PC-9 (cell line): ENCODE data around the gene INVS. TPM values are rescaled to one million over a fixed set of nuclear protein-coding genes. Genes with fewer than 3 reads are reported as not detected.

Experiments used
- BruUV-seq: library from RNA; stranded (reverse); fragments of 400-500 nt; replicated peaks from 2 replicates; lab custom pipeline; 2021; lab: Mats Ljungman, UMichigan
- CTCF ChIA-PET: fragments of 300-600 bp; sonication (Branson Sonifier 250); formaldehyde crosslinking; loops from one replicate; lab custom pipeline; 2022; ENCODE audit warnings: antibody characterized with exemption; lab: Charles Lee
- POLR2A ChIA-PET: fragments of 300-600 bp; sonication (Branson Sonifier 250); formaldehyde crosslinking; loops from one replicate; lab custom pipeline; 2022; ENCODE audit warnings: antibody characterized with exemption; ENCODE audit not compliant: unreplicated experiment; lab: Charles Lee
- DNase-seq, 2 experiments: peaks; one replicate each; pipeline versions ENCODE4 v3.0.0 to v3.0.0-alpha.2; 2015 to 2022; ENCODE audit warnings: mixed read lengths in 1 of 2
- H2AFZ ChIP-seq: fragments of 200-600 bp; sonication (generic); 2 replicates; pipeline ENCODE4 v1.8.1; 2017; ENCODE audit warnings: antibody characterized with exemption
- H3F3A ChIP-seq: fragments of 200-600 bp; sonication (generic); 2 replicates; pipeline ENCODE4 v1.8.1; 2017; ENCODE audit warnings: antibody characterized with exemption, mild to moderate bottlenecking, low read depth; ENCODE audit not compliant: insufficient read depth
- H3K27ac ChIP-seq: fragments of 200-600 bp; sonication (generic); 2 replicates; pipeline ENCODE4 v1.6.1; 2016; ENCODE audit warnings: mixed run types
- H3K27me3 ChIP-seq: fragments of 200-600 bp; sonication (generic); 2 replicates; pipeline ENCODE4 v1.6.1; 2016; ENCODE audit warnings: low read depth, mixed run types; ENCODE audit not compliant: insufficient read depth
- H3K36me3 ChIP-seq: fragments of 200-600 bp; sonication (generic); 2 replicates; pipeline ENCODE4 v1.6.1; 2016; ENCODE audit warnings: low read depth, mixed run types
- H3K4me1 ChIP-seq: fragments of 200-600 bp; sonication (generic); replicated peaks from 2 replicates; pipeline ENCODE4 v1.6.1; 2016; ENCODE audit warnings: mixed run types; ENCODE audit not compliant: insufficient read depth
- H3K4me2 ChIP-seq: fragments of 200-600 bp; sonication (generic); 2 replicates; pipeline ENCODE4 v1.6.1; 2017; ENCODE audit warnings: mixed run types
- H3K4me3 ChIP-seq: fragments of 200-600 bp; sonication (generic); 2 replicates; pipeline ENCODE4 v1.6.1; 2016; ENCODE audit warnings: mixed run types
- H3K79me2 ChIP-seq: fragments of 200-600 bp; sonication (generic); 2 replicates; pipeline ENCODE4 v1.6.1; 2017; ENCODE audit warnings: low read depth, mixed run types
- H3K9me2 ChIP-seq: fragments of 200-600 bp; sonication (generic); 2 replicates; pipeline ENCODE4 v1.8.1; 2017; ENCODE audit warnings: mild to moderate bottlenecking; ENCODE audit not compliant: insufficient read depth
- H3K9me3 ChIP-seq: fragments of 200-600 bp; sonication (generic); 2 replicates; pipeline ENCODE4 v1.8.1; 2016; ENCODE audit warnings: low read depth; ENCODE audit not compliant: insufficient read depth
- H4K20me1 ChIP-seq: fragments of 200-600 bp; sonication (generic); 2 replicates; pipeline ENCODE4 v1.8.1; 2017; ENCODE audit not compliant: insufficient read depth
- CTCF ChIP-seq: fragments of 200-600 bp; sonication (generic); conservative IDR thresholded peaks from 2 replicates; pipeline ENCODE4 v1.6.1; 2017; ENCODE audit warnings: mixed run types, antibody characterized with exemption, mild to moderate bottlenecking, moderate library complexity
- EZH2 ChIP-seq: fragments of 200-600 bp; sonication (generic); IDR thresholded peaks from 2 replicates; pipeline ENCODE4 v1.8.0; 2017; ENCODE audit warnings: antibody characterized with exemption, low read depth
- intact Hi-C: fragments of 100-400 bp; cut with micrococcal nuclease; formaldehyde crosslinking; loops from one replicate; pipeline ENCODE4 v1.10.0; 2022; ENCODE audit not compliant: unreplicated experiment
- total RNA-seq: library from RNA; stranded (reverse); gene quantifications from 2 replicates; pipeline ENCODE4 v1.2.3, GENCODE V29; 2021

The INVS gene
- total RNA-seq, 1 experiment from 2014 or later: 24.0 TPM

- intact Hi-C loops: loop anchor here (5.0 to 10.0 kb wide), 2 partner anchors 155 to 247 kb away; no protein-coding TSS in a partner anchor
These were observed 251.1 kb downstream of the INVS start for GRCh38 chr9:100350188-100350587.

More at GRCh38 chr9:100350188-100350587, 251.1 kb downstream of the INVS start:
- Histone ChIP-seq H3K9me2 (no peaks in the 10 kb centered on the region), H4K20me1 (peaks cover 50% of the 10 kb centered on the region), H3K27me3 (no peaks in the 10 kb centered on the region), H3K4me1 (peaks cover 25% of the 10 kb centered on the region), H3K79me2 (peaks cover 74% of the 10 kb centered on the region), H3K36me3 (peaks cover 35% of the 10 kb centered on the region; the same call in 1 of the 2 replicates), H3K9me3 (no peaks in the 10 kb centered on the region), H2AFZ (no peak overlapping the region), H3K27ac (no peak overlapping the region), H3K4me2 (peak overlapping the region; percentile 86), H3F3A (no peaks in the 10 kb centered on the region), H3K4me3 (peak overlapping the region; percentile 53; the same call in 1 of the 2 replicates)
- BruUV-seq: no TSS peak
- DNase-seq: no peak
- ChIA-PET POLR2A (interaction anchor here (0.5 to 0.6 kb wide), 2 partner anchors 61 to 66 kb away, joined by 3 to 5 read pairs; no protein-coding TSS in a partner anchor), CTCF (interaction anchor here (0.5 to 1.3 kb wide), 2 partner anchors 25 to 73 kb away, joined by 4 read pairs; no protein-coding TSS in a partner anchor)
- TF ChIP-seq CTCF: no peak
- no peak for TF ChIP-seq EZH2

Other genes starting within 250 kb of the INVS start
- 46.3 and 47.8 TPM in 2 replicates for gene STX17, start 192.6 kb upstream of the INVS start, total RNA-seq
- gene ERP44, start 243 bp upstream of the INVS start, total RNA-seq: 15.9 and 19.5 TPM in 2 replicates